Activated CD8-positive, alpha-beta T cell treated with anti-CD3 and anti-CD28 coated beads for 36 hours (primary cell): ENCODE results near the gene PAH. TPM values are rescaled to one million over a fixed set of nuclear protein-coding genes. Genes with fewer than 3 reads are reported as not detected.

Experiments
- ATAC-seq: fragments of 200-7000 bp; cut with Tn5 transposase; one replicate; pipeline ENCODE4 v1.10.0; 2021; ENCODE audit warnings: mild to moderate bottlenecking, moderate library complexity
- CTCF ChIA-PET: fragments of 350-600 bp; sonication (Branson Sonifier 250); formaldehyde crosslinking; loops from one replicate; lab custom pipeline; 2021; ENCODE audit warnings: antibody characterized with exemption; lab: Charles Lee
- POLR2A ChIA-PET: fragments of 350-600 bp; sonication (Branson Sonifier 250); formaldehyde crosslinking; loops from one replicate; lab custom pipeline; 2021; ENCODE audit warnings: antibody characterized with exemption; lab: Charles Lee
- DNase-seq: peaks from one replicate; pipeline ENCODE4 v3.0.0-alpha.2; 2020
- H3K27ac Mint-ChIP-seq: one replicate; pipeline ENCODE4 v1.8.0; 2021; ENCODE audit warnings: mild to moderate bottlenecking, mixed read lengths
- H3K27me3 Mint-ChIP-seq: one replicate; pipeline ENCODE4 v1.8.0; 2021; ENCODE audit warnings: mixed read lengths
- H3K36me3 Mint-ChIP-seq: one replicate; pipeline ENCODE4 v1.8.0; 2021; ENCODE audit warnings: low read depth, mixed read lengths
- H3K4me1 Mint-ChIP-seq: one replicate; pipeline ENCODE4 v1.8.0; 2021; ENCODE audit warnings: low read depth, mixed read lengths
- H3K4me3 Mint-ChIP-seq: one replicate; pipeline ENCODE4 v1.8.0; 2021; ENCODE audit warnings: mild to moderate bottlenecking, moderate library complexity, mixed read lengths
- H3K9me3 Mint-ChIP-seq: one replicate; pipeline ENCODE4 v1.8.0; 2021; ENCODE audit warnings: mixed read lengths
- intact Hi-C: fragments of 100-400 bp; cut with micrococcal nuclease; formaldehyde crosslinking; loops from one replicate; pipeline ENCODE4 v1.10.0; 2022
- total RNA-seq, 2 experiments: library from RNA; stranded (reverse); gene quantifications; one replicate each; pipeline ENCODE4 v1.2.3, GENCODE V29; 2021
- TF ChIP-seq, protein P1 (sequence below): fragments of 200-600 bp; IDR thresholded peaks from one replicate; pipeline ENCODE4 v1.8.0; 2022; ENCODE audit warnings: antibody characterized with exemption, mild to moderate bottlenecking

The PAH gene
- total RNA-seq, 2 experiments from 2014 or later = not detected

DNA sequence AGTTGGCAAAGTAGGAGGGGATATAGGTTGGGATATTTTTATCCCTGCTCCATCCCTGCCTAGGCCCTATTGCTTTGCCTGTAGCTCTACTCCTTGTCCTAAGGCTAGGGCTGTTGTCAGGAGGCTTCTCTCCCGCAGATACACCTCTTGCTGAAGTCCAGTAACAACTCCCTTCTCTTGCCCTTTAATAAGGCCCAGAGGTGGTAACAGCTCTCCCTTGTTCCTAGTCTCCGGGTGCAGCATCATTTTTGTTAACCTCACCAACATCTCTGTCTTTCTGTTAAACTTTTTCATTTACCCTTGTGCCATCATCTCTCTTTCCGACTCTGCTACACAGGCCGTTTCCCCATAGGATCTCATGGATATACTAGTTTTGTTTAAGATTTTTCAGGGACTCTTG is 46.8 kb upstream of the PAH start:
- DNase-seq (no peak), ATAC-seq (no peak)
- H3K27me3 Mint-ChIP-seq = peaks cover 85% of the 10 kb centered on the region
- ChIA-PET CTCF (interaction anchor here (0.5 to 1.3 kb wide), 3 partner anchors 8 to 585 kb away, joined by 3 to 4 read pairs (median 3); no protein-coding TSS in a partner anchor), POLR2A (no interaction called here)
- no peak overlapping the region for H3K4me3 Mint-ChIP-seq
- no peaks in the 10 kb centered on the region for H3K36me3 Mint-ChIP-seq
- peaks cover 25% of the 10 kb centered on the region for H3K4me1 Mint-ChIP-seq
- TF ChIP-seq, protein P1, sequence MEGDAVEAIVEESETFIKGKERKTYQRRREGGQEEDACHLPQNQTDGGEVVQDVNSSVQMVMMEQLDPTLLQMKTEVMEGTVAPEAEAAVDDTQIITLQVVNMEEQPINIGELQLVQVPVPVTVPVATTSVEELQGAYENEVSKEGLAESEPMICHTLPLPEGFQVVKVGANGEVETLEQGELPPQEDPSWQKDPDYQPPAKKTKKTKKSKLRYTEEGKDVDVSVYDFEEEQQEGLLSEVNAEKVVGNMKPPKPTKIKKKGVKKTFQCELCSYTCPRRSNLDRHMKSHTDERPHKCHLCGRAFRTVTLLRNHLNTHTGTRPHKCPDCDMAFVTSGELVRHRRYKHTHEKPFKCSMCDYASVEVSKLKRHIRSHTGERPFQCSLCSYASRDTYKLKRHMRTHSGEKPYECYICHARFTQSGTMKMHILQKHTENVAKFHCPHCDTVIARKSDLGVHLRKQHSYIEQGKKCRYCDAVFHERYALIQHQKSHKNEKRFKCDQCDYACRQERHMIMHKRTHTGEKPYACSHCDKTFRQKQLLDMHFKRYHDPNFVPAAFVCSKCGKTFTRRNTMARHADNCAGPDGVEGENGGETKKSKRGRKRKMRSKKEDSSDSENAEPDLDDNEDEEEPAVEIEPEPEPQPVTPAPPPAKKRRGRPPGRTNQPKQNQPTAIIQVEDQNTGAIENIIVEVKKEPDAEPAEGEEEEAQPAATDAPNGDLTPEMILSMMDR = no peak
- intact Hi-C loops = no loop called here
- H3K9me3 Mint-ChIP-seq = peaks cover 3% of the 10 kb centered on the region
- no peak overlapping the region for H3K27ac Mint-ChIP-seq

DNA sequence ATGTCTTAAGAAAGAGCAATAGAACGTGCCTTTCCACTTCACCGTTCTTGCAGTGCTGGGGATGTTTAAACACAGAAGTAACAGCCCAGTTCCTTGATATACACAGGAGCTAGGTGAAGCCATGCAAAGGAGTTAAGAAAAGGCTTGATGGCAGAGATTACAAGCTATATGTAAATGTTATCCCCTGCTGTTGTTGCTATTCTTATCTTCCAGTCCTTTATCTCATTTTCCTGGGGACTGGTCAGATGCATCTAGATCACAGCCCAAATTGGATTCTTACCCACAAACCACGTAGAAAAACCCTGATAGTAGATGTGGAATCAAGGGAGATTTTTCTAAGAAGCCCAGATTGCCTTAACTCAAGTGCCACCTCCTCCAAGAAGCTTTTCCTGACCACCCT is 45.9 kb upstream of the PAH start:
- intact Hi-C loops = no loop called here
- H3K27me3 Mint-ChIP-seq = peaks cover 84% of the 10 kb centered on the region
- no peaks in the 10 kb centered on the region for H3K36me3 Mint-ChIP-seq
- TF ChIP-seq, protein P1 = no peak
- H3K27ac Mint-ChIP-seq = no peak overlapping the region
- H3K4me3 Mint-ChIP-seq = no peak overlapping the region
- ChIA-PET POLR2A (no interaction called here), CTCF (interaction anchor here (0.5 to 1.9 kb wide), 4 partner anchors 9 to 585 kb away, joined by 3 to 12 read pairs (median 3); no protein-coding TSS in a partner anchor)
- DNase-seq = no peak
- H3K9me3 Mint-ChIP-seq = peaks cover 3% of the 10 kb centered on the region
- H3K4me1 Mint-ChIP-seq = peaks cover 25% of the 10 kb centered on the region
- no peak for ATAC-seq

DNA sequence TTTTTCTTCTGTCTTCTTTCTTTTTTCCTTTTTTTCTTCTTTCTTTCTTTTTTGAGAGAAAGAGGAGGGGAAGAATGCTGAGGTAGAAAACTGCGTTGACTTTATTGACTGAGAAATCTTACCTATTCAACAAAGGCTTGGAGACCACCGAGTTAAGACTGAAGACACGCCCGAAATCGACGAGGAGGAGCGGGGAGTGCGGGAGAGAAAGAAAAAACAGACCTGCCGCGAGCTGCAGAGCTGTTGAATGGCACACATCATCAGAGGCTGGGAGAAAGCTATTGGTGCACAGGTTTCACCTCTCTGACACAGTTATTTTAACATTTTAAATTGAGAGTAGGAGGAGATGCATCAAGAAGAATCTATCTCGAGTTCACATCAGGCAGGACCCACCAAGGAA is 45.5 kb upstream of the PAH start:
- intact Hi-C loops = no loop called here
- H3K27me3 Mint-ChIP-seq = peaks cover 85% of the 10 kb centered on the region
- TF ChIP-seq, protein P1 = no peak
- H3K9me3 Mint-ChIP-seq = peaks cover 3% of the 10 kb centered on the region
- ChIA-PET CTCF (interaction anchor here (0.7 to 1.9 kb wide), 3 partner anchors 9 to 585 kb away, joined by 3 to 12 read pairs (median 3); no protein-coding TSS in a partner anchor), POLR2A (interaction anchor here (0.6 kb wide), 1 partner anchor 32 kb away, joined by 3 read pairs; no protein-coding TSS in a partner anchor)
- ATAC-seq = no peak
- DNase-seq = no peak
- peaks cover 28% of the 10 kb centered on the region for H3K4me1 Mint-ChIP-seq
- H3K4me3 Mint-ChIP-seq = no peak overlapping the region
- no peaks in the 10 kb centered on the region for H3K36me3 Mint-ChIP-seq
- H3K27ac Mint-ChIP-seq = no peak overlapping the region

DNA sequence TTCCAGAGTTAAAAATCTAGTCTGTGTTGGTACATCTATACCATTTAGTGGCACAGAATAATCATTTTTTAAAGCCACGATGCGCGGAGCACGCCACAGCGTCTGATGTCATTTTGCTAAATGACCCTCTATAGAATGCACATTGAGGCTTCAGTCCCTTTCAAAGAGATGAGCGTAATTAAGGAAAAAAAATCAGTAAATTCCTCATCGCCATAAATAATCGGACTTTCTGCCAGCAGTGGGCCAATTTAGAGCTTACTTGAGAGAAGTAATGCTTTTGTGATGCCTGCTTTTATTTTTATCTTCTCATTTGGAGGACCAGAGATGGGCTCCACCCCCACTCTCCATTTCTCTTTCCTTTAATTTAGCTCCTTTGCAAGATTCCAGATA is 44.4 kb upstream of the PAH start:
- H3K36me3 Mint-ChIP-seq = no peaks in the 10 kb centered on the region
- H3K4me1 Mint-ChIP-seq = peaks cover 28% of the 10 kb centered on the region
- DNase-seq = no peak
- H3K27me3 Mint-ChIP-seq = peaks cover 85% of the 10 kb centered on the region
- TF ChIP-seq, protein P1 = no peak
- intact Hi-C loops = no loop called here
- CTCF ChIA-PET = interaction anchor here (1.2 to 1.9 kb wide), 3 partner anchors 11 to 44 kb away, joined by 3 to 12 read pairs (median 5); no protein-coding TSS in a partner anchor
- no peak overlapping the region for H3K4me3 Mint-ChIP-seq
- no peak overlapping the region for H3K27ac Mint-ChIP-seq
- H3K9me3 Mint-ChIP-seq = peaks cover 3% of the 10 kb centered on the region
- POLR2A ChIA-PET = no interaction called here
- ATAC-seq = no peak

DNA sequence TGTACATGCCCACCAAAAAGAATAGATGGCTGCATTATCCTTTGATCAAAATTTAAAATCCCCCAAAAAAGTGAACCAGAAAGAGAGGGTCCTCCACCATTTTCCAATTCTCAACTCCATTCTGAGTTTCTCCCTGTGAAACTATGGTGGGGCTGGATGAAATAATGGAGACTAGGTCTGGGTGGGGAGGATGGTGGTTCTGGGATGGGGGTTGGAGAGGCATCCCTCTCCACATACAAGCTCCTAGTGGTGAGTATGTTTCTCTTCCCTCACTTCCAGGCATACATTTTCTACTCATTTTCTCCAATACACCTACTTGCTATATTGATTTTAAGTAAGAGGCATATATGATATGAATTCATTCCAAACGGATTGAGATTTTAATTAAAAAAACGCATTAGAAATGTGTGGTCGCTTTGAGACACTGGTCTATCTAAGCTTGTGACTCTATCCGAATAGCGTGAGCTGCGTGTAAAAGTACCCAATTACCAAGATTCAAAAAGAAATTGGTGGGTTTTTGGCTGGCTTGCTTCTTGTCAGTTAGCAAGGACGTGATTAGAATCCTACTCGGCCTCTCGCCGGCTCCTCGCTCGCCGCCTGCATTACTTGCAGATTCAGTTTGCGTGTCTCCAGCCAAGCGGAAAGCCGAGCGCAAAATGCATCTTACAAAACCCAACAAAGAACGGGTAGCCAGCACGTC is 43.9 kb upstream of the PAH start:
- H3K9me3 Mint-ChIP-seq = peaks cover 3% of the 10 kb centered on the region
- H3K27ac Mint-ChIP-seq = no peak overlapping the region
- TF ChIP-seq, protein P1 = no peak
- H3K36me3 Mint-ChIP-seq = no peaks in the 10 kb centered on the region
- H3K4me3 Mint-ChIP-seq = no peak overlapping the region
- peaks cover 28% of the 10 kb centered on the region for H3K4me1 Mint-ChIP-seq
- H3K27me3 Mint-ChIP-seq = peaks cover 84% of the 10 kb centered on the region
- CTCF ChIA-PET = interaction anchor here (1.2 to 1.9 kb wide), 3 partner anchors 11 to 43 kb away, joined by 3 to 12 read pairs (median 5); no protein-coding TSS in a partner anchor
- ATAC-seq = no peak
- no peak for DNase-seq
- intact Hi-C loops = no loop called here
- POLR2A ChIA-PET = no interaction called here
